Fibroblast of skin of left quadriceps (primary cell): ENCODE results near the gene RTP2.
A peak's percentile ranks its signal among the peaks of the same experiment; 100 is the strongest.
"Not testable (repeated sequence)": the region's sequence is repeated elsewhere in the genome, so short reads cannot be mapped to it uniquely, and the experiment has no call there.

ENCODE experiments used
- DNase-seq, 2 experiments: peaks; one replicate each; pipeline ENCODE4 v3.0.0-alpha.2; 2013; ENCODE audit warnings: low read depth in 2 of 2

RTP2 gene

DNA sequence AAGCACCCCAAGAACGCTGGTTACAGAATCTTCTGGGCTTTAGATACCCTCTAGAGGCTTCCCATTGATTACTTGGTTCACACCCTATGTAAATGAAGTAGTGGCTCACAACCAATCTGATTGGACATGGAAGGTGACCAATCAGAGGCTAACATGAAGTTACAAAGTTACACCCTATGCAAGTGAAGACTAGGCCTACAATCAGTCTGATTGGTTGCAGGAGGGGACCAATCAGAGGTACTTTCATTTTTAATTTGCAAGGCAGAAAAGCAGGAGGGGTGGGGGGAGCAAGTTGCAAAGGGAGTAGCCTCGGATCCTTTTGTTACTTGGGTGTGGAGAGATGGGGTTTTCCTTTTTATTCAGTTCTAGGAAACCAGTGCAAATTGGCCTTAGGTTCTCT lies 11.1 kb upstream of the RTP2 start:
- no peak for DNase-seq

DNA sequence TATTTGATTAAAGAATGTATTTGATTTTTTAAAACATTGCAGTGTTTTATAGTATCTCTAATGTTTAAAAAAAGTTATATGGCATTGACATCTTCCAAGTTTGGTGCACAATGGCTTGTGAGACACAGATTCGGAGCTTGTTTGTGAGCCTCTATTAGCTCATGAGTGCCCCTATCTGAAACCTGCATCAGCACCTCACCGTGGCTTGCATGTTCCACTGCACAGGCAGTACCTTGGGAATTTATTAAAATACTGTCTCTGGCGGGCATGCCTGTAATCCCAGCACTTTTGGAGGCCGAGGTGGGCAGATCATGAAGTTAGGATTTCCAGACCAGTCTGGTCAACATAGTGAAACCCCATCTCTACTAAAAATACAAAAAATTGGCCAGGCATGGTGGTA lies 6.8 kb upstream of the RTP2 start:
- no peak for DNase-seq

DNA sequence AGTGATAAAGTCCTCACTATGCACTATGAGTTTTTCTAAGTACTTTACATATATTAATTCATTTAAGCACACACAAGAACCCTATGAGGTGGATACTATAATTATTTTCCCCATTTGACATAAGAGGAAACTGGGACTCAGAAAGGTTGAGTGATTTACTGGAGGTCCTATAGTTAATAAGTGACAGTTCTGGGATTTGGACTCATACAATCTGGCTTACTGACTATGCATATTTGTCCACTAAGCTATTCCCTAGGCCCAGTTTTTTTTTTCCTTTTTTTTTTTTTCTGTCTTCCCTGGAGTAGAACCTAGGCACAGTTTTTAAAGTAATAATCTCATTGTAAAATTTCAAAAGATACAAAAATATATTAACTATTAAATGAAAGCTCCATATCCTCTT lies 6.3 kb upstream of the RTP2 start:
- no peak for DNase-seq

DNA sequence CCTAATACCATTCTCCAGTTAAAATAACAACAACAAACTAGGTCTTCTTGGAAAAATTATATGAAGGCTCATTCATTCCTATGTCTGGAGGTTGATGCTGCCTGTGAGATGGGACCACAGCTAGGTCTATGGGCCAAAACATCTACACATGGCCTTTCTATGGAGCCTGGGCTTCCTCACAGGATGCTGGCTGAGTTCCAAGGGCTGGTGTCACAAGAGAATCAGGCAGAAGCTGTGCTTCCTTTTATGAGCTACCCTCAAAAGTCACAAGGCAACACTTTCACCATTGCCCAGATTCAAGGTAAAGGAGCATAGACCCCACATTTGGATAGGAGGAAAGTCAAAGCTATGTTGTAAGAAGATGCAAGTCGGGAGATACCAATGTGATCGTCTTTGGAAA lies 4.6 kb upstream of the RTP2 start:
- DNase-seq = no peak

DNA sequence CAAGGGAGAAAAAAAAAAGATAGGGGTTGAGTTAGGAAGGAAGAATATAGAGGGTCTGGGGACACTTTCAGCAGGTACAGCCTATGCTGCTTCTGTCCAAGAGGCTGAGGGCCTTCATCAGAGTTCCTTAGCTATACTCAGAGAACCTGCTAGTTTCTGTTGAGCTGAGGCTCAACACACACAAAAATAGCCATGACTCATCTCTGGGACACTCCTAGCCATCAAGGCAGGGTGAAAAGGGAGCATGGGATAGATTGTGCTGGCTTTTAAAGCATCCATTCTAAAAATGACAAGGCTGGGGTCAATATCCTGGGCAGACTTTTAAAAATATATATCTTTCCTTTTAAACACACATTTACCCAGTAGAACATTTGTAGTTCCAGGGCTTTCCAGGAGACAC lies 2.8 kb upstream of the RTP2 start:
- no peak for DNase-seq

DNA sequence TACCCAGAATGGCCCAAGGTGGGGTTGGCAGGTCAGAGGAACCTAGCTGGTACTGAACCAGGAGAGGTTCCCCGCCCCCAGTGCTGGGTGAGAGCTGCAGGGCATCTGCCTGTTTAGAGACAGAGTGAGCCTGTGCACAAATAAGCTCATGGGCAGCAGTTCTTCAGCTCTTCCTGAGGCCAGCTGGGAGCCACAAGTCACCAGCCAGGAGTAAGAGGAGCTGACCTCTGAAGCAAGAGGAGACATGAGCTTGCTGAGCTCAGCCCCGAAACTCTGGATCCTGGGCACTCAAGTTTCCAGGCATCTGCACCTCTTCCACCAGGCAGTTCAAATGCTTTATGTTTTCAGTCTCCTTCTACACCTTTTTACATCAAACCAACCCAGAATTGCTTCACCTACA lies 2.1 kb downstream of the RTP2 start:
- no peak for DNase-seq

DNA sequence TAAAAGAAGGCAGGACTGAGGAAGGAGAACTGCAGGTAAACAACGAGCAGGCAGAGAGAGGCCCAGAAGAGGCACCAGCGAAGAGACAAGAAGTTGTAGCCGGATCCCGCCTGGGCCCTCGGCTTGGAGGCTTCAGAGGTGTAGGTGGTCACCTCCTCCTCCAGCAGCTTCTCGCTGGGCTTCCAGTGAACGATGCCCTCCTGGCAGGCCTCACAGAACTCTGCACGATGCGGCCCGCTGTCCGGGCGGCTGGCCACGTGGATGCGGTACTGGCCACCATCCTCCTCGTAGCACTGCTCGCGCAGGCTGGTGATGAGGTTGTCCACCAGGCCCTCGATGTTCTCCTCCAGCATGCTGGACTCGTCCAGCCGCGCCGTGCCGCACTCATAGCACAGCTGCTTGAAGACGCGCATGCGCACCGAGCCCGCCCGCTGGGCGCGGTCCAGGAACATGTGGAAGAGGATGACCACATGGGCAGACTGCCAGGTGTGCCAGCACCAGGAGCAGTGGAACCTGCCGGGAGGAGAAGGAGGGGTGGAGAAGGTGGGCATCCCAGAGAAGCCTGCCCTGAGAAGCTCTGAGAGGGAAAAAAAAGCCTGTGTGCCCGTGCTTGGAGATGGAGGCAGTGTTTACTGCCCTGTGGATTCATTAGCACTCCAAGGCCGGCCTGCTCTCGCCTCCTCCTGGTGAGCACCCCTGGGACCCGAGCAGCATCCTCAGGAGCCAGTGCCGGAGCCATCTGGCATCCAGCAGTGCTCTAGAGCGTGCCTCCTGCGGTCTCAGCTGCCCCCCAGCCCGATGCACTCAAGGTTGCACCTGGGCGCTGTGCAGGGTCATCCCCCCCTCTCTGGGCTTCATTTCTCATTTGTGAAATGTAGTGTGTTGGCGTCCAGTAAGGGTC lies 3.6 kb downstream of the RTP2 start:
- no peak for DNase-seq

DNA sequence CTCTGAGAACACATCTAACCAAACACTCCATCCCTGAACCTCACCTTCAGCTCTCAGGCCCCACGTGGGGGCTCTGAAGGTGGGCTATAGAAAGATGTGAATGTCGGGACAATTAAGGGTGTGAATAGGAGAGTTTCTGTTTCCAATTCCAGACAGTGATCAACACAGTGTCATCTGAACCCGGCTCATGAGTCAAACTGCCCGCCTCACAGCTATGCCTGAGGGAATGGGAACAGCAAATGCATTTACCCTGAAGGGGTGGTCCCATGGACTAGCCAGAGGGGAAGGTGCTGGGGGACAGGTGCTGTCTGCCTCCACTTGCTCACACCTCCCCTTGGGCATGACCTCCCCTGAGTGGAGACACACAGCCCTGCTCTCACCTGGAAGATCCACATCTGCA lies 6.3 kb downstream of the RTP2 start:
- no peak for DNase-seq

DNA sequence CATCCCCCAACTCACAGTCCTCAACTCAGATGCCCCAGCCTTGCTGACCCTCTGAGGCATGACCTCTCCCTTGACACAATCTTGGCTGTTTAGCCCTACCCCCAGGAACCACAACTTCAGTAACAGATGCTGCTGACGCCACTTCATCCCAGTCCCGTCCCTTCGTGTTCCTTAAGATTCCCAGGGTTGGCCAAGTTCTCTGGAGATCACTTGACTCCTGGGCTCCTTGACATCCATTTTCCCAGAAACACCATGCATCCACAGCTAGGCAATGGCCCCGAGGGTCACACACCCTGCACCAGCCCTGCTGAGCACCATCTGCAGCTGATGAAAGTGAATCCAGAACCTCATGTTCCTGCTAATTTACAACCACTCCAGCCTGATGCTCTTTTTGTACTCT lies 6.9 kb downstream of the RTP2 start:
- DNase-seq = no peak

DNA sequence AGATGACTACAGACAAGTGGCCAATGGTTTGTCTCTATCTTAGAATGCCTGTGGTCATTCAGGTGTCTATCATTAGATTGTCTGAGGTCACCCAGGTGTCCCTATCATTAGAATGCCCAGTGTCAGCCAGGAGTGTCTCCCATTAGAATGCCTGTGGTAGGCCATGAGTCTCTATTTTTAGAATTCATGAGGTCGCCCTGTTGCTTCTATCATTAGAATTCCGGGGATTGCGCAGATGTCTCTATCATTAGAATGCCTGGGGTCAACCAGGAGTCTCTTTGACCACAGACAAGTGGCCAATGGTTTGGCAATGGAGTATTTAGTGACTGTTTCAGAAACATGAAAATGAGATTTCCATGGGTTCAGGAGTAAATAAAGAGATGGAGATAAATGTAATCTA lies 7.6 kb downstream of the RTP2 start:
- no peak for DNase-seq

DNA sequence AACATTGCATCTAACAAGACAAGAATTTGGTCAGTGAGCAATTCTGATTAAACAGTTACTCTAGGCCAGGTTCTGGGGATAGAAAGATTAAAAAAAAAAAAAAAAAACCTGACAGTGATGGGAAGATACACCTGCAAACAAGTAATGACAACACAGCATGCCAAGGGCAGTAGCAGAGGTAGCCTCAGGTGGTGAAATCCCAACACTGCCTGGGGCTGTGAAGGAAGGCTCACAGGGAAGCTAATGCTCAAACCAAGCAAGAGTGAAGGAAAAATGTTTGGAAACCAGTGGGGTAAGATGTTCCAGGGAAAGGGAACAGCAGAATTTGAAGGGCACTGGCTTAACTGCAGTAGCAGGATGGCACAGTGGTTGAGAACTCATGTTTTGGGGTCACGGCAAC lies 8.9 kb downstream of the RTP2 start:
- no peak for DNase-seq

DNA sequence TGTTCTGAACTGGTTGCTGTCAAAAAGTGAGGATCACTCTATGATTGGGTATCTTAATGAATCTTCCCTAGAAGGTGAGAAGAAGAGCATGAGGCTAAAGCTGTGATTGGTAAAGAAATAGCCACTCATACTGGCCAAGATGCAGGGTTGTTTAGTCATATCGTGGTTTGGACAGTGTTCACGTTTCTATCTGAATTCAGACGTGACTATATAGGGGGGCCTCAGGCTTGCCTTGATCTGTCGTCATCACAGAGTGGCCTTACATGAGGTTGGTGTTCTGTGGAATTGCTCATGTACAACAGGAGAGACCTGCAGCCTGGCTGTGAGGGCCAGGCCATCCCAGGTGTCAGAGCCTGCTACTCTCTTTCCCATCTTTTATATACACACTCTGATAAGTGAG lies 12.4 kb downstream of the RTP2 start:
- DNase-seq = peak in 1 of 2 experiments; percentile 21

DNA sequence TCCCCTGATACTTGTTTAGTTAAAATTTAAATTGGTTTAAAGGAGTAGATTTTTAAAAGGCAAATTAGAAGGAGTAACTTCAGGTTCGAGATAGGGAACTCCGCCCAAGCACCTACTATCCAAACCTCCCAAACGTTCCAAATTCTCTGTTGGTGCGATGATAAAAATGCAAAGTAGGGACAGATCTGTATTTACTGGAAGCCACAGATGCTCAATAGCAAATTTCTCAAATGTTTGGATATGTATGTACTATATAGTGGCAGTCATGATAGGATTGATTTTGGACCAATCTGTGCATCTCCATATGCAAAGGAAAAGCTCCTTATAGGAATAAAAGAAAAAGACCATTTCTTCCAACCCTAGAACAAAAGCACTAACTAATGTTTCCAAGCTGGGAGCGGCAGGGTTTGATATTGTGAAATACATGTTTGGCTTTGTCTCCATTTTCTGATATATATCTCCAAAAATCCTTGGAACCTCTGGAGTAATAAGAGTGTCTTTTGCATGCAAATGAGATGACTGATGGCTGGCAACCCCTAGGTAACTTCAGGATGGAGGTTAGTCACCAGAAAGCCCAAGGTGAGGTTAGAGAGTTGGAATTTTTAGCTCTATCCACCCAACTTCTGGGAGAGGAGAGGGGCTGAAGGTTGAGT lies 15.6 kb downstream of the RTP2 start:
- no peak for DNase-seq

DNA sequence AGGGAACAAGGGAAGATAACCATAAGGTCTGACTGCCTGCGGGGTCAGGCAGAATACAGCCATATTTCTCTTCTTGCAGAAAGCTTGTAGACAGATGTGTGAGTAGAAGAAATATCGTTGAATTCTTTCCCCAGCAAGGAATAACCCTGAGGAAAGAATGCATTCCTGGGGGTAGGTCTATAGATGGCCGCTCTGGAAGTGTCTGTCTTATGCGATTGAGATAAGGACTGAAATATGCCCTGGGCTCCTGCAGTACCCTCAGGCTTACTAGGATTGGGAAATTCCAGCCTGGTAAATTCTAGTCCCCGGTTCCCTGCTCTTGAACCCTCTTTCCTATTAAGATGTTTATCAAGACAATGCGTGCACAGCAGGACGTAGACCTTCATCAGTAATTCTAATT lies 16.4 kb downstream of the RTP2 start:
- DNase-seq = no peak

DNA sequence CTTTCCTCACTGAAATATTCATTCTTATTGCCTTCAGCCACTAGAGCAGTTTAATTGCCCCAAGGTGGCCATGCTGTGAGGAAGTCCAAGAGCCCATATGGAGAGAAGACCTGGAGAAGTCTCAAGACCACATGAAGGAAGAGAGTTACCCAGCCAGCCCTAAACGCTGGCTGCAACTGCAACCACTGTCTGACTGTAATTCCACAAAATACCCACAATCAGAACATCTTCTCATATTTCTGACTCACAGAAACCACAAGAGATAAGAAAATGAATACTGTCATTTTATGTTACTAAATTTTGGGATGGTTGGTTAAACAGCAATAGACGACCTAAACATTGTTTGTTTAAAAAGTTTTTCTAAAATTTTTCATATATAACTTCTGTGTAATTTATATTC lies 17.5 kb downstream of the RTP2 start:
- no peak for DNase-seq

DNA sequence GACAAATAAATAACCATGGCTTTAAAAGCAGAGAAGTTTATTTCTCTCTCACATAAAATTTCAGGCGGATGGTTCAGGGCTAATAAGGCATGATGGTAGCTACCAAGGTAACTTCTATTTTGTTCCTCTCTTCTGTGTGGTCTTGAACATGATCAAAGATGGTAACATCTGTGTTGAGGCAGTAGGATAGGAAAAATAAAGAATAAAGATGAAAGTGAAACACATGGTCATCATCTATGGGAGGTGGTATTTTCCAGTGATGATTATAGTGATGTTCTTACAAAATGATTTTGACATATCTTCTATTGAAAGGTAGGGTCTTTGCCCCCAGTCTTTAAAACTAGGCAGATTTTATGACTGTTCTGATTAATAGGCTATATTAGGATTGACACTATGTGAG lies 17.9 kb downstream of the RTP2 start:
- DNase-seq = no peak

DNA sequence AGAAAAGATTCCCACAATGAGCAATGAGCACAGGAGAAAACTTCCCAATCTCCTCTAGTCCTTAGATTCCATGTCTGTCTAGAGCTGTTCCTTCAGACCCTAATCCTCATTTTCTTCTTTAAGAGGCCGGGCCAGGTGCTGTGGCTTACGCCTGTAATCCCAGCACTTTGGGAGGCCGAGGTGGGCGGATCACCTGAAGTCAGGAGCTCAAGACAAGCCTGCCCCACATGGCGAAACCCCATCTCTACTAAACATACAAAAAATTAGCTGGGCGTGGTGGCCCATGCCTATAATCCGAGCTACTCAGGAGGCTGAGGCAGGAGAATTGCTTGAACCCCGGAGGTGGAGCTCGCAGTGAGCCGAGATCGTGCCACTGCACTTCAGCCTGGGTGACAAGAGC lies 20.6 kb downstream of the RTP2 start:
- DNase-seq = not testable (repeated sequence)

DNA sequence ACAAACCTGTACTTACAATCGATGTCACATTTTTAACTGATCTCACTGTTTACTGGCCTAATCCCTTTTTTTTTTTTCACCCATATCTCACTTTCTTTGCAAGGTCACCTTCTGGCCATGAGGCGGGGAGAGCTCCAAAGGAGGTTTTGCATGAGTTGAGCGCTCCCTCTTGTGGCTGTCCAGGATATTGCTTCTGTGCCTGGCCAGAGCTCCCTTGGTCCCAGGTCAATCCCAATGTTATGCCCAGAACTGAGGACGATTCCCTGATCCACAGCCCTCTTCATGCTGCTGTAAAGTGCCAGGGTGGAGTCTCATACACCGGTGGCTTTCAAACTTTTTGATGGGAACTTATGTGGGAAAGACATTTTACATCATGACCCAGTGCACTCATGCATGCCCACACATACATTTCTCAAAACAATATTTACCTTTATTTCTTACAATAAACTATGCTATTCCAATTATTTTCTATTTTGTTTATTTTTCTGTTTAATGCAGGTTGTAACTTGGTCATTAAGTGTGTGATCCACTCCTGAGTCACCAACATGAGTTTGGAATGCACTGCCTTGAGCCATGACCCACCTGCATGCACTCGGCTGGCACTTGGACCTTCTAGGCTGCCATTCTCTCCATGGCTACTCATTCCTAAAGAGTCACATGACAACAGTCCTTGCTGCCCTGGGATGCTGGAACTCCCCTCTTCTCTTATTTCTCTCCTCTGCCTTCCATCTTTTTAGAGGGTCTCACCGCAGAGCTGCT lies 22.5 kb downstream of the RTP2 start:
- peak; percentile 36 to 42 for DNase-seq

DNA sequence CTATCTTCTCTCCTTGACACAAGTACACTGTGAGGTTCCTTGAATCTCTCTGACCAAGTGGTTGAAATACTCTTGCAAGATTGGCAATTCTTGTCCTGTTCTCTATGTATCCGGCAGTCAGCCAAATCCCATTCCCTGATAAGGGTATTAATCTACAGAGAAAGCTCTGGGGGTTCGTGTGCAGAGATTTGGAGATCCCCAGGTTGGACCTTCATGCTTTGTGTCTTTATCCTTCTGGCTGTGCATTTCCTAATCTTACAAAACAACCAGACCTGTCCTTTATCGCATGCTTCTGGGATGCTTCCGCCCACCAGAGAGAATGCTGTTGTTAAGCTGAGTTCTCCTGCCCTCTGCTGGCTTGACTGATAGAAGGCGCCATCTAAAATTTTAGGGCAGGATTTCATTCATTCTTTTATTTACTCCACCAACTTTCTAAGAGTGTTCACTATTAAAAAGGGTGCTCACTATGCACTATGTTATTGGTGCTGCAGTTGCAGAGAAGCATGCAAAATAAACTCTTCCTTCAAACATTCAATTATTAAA lies 23.6 kb downstream of the RTP2 start:
- peak; percentile 41 for DNase-seq

DNA sequence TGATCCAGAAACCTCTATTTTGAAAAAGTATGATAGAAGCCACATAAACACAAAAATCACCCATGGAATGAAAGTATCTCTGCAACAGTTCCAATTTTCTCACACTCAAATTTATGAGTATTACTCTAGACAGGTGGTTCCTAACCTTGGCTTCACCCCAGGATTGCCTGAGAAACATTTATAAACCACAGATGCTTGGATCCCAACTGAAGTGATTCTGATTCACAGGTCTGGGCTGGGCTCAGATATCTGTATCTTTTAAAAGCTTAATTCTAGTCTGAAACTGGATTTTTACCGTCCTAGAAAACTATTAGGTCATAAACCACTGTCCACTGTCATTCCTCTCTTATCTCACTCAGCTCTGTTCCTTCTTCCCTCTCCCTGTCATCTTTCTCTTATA lies 24.8 kb downstream of the RTP2 start:
- no peak for DNase-seq

DNA sequence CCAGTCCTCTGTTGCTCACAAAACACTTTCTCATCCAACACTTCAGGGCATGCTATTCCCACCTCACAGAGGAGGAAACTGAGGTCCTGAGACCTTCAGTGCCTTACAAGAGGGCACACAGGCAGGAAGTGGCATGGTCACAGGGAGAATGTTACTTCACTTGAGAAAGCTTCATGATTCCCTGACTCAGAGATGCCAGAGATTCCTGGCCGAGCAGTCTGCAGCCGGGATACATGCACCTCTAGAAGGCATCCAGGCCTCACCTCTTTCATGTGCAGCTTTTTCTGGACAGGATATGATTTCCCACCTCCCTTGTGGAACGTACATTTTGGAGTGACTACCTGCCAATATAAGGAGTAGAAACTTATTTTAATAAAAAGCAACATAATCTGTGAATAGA lies 29.3 kb downstream of the RTP2 start:
- no peak for DNase-seq
